Smooth muscle cell (in vitro differentiated cells): ENCODE results near the gene TESK1. TPM values are rescaled to one million over a fixed set of nuclear protein-coding genes. Genes with fewer than 3 reads are reported as not detected.
A peak's percentile ranks its signal among the peaks of the same experiment; 100 is the strongest.

ENCODE experiments used
- DNase-seq: peaks from one replicate; lab custom pipeline; 2025; ENCODE audit not compliant: unreplicated experiment; lab: John Stamatoyannopoulos, UW
- H2AFZ ChIP-seq: fragments of 200-600 bp; sonication (generic); 2 replicates; pipeline ENCODE4 v1.6.0; 2016; ENCODE audit warnings: antibody characterized with exemption, low read depth, mild to moderate bottlenecking
- H3F3A ChIP-seq: fragments of 200-600 bp; sonication (generic); 2 replicates; pipeline ENCODE4 v1.6.0; 2017; ENCODE audit warnings: antibody characterized with exemption, low read depth
- H3K27ac ChIP-seq: fragments of 200-600 bp; sonication (generic); 2 replicates; pipeline ENCODE4 v1.5.1; 2016; ENCODE audit warnings: low read depth, mild to moderate bottlenecking
- H3K27me3 ChIP-seq: fragments of 200-600 bp; sonication (generic); 2 replicates; pipeline ENCODE4 v1.6.1; 2016; ENCODE audit warnings: low read depth, mild to moderate bottlenecking
- H3K36me3 ChIP-seq: fragments of 200-600 bp; sonication (generic); 2 replicates; pipeline ENCODE4 v1.5.1; 2016; ENCODE audit warnings: low read depth
- H3K4me1 ChIP-seq: fragments of 200-600 bp; sonication (generic); 2 replicates; pipeline ENCODE4 v1.5.1; 2016; ENCODE audit warnings: low read depth
- H3K4me2 ChIP-seq: fragments of 200-600 bp; sonication (generic); 2 replicates; pipeline ENCODE4 v1.6.0; 2016; ENCODE audit warnings: mild to moderate bottlenecking
- H3K4me3 ChIP-seq: fragments of 200-600 bp; sonication (generic); 2 replicates; pipeline ENCODE4 v1.5.1; 2016; ENCODE audit warnings: mild to moderate bottlenecking
- H3K79me2 ChIP-seq: fragments of 200-600 bp; sonication (generic); 2 replicates; pipeline ENCODE4 v1.6.0; 2016; ENCODE audit warnings: low read depth, mild to moderate bottlenecking
- H3K9ac ChIP-seq: fragments of 200-600 bp; sonication (generic); 2 replicates; pipeline ENCODE4 v1.6.0; 2016; ENCODE audit warnings: low read depth
- H3K9me3 ChIP-seq: fragments of 200-600 bp; sonication (generic); replicated peaks from 2 replicates; pipeline ENCODE4 v1.5.1; 2016; ENCODE audit warnings: low read depth
- H4K20me1 ChIP-seq: fragments of 200-600 bp; sonication (generic); 2 replicates; pipeline ENCODE4 v1.6.0; 2016; ENCODE audit warnings: low read depth
- CTCF ChIP-seq: fragments of 200-600 bp; sonication (generic); IDR thresholded peaks from 2 replicates; pipeline ENCODE4 v1.5.1; 2017; ENCODE audit warnings: borderline replicate concordance, mild to moderate bottlenecking, antibody characterized with exemption; ENCODE audit not compliant: insufficient read depth, poor library complexity, severe bottlenecking
- WGBS: methylation state at CpG from one replicate; pipeline ENCODE4 v1.1.7; 2016; ENCODE audit warnings: low lambda C conversion rate; 5-methylcytosine and 5-hydroxymethylcytosine counted together
- polyA plus RNA-seq: library from polyadenylated mRNA; unstranded; fragments of >200 nt; fragmentation: Nextera tagmentation; extraction: Ambion mirVana; gene quantifications from 2 replicates; pipeline ENCODE4 v1.2.1, GENCODE V29; 2016
- total RNA-seq: library from RNA; depleted of rRNA; stranded (reverse); fragments of >200 nt; gene quantifications from 2 replicates; pipeline ENCODE4 v1.2.3, GENCODE V29; 2014

The TESK1 gene
- total and polyA plus RNA-seq, 2 experiments from 2014 or later: 14.2 to 19.4 TPM

GRCh38 chr9:35605351-35606137 is 482 bp downstream of the TESK1 start:
- Histone ChIP-seq H4K20me1 (peaks cover 19% of the 10 kb centered on the region), H3K27ac (no peak overlapping the region)

DNA sequence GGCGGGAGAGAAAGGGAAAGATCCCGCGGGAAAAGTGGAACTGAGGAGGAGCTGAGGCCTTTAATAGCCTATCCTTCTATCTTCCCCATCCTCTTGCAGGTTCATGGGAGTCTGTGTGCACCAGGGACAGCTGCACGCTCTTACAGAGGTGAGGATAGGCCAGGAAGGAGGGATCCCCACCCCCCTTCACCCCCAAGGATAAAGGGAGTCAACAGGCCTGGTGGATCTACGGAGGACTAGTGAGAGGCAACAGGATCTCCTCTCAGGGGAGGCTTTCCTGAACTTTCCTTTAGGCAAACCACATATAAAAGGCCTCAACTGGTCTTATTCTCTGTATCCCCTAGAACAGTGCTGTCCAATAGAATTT is 1.1 kb downstream of the TESK1 start:
- 5% methylated on average over 5 of the region's 5 CpGs for WGBS
- H3K4me3 ChIP-seq: peak overlapping the region; percentile 67
- peaks cover 17% of the 10 kb centered on the region for H3K79me2 ChIP-seq
- TF ChIP-seq CTCF: no peak
- H4K20me1 ChIP-seq: peaks cover 19% of the 10 kb centered on the region
- peaks cover 17% of the 10 kb centered on the region for H3F3A ChIP-seq
- no peaks in the 10 kb centered on the region for H3K9me3 ChIP-seq
- peaks cover 15% of the 10 kb centered on the region for H3K4me1 ChIP-seq
- peak overlapping the region; percentile 29 for H3K9ac ChIP-seq
- H3K27ac ChIP-seq: no peak overlapping the region
- H3K36me3 ChIP-seq: no peaks in the 10 kb centered on the region
- no peak overlapping the region for H2AFZ ChIP-seq
- DNase-seq: no peak
- H3K4me2 ChIP-seq: peak overlapping the region; percentile 97
- no peaks in the 10 kb centered on the region for H3K27me3 ChIP-seq

More at GRCh38 chr9:35605351-35606137, 482 bp downstream of the TESK1 start:
- DNase-seq: no peak
- no peaks in the 10 kb centered on the region for H3K36me3 ChIP-seq
- no peaks in the 10 kb centered on the region for H3K9me3 ChIP-seq
- H3K27me3 ChIP-seq: no peaks in the 10 kb centered on the region
- WGBS: 1% methylated on average over 37 of the region's 76 CpGs
- peak overlapping the region; percentile 97 for H3K4me2 ChIP-seq
- peaks cover 17% of the 10 kb centered on the region for H3K79me2 ChIP-seq
- peaks cover 17% of the 10 kb centered on the region for H3F3A ChIP-seq
- H3K4me1 ChIP-seq: peaks cover 15% of the 10 kb centered on the region
- TF ChIP-seq CTCF: no peak
- no peak overlapping the region for H2AFZ ChIP-seq
- peak overlapping the region; percentile 29 for H3K9ac ChIP-seq
- H3K4me3 ChIP-seq: peak overlapping the region; percentile 67

- 96% methylated on average over 7 of the region's 7 CpGs for WGBS
- peaks cover 19% of the 10 kb centered on the region for H4K20me1 ChIP-seq
- H3F3A ChIP-seq: peaks cover 17% of the 10 kb centered on the region
- peak overlapping the region; percentile 67 for H3K4me3 ChIP-seq
- H3K27ac ChIP-seq: no peak overlapping the region
- H3K9me3 ChIP-seq: no peaks in the 10 kb centered on the region
- H3K9ac ChIP-seq: no peak overlapping the region
- H3K27me3 ChIP-seq: no peaks in the 10 kb centered on the region
- DNase-seq: no peak
- H3K79me2 ChIP-seq: peaks cover 17% of the 10 kb centered on the region
- no peak for TF ChIP-seq CTCF
- H3K4me2 ChIP-seq: peak overlapping the region; percentile 97
- no peaks in the 10 kb centered on the region for H3K36me3 ChIP-seq
- no peak overlapping the region for H2AFZ ChIP-seq
- peaks cover 15% of the 10 kb centered on the region for H3K4me1 ChIP-seq
Observed at GRCh38 chr9:35606726-35607125, 1.7 kb downstream of the TESK1 start.

GRCh38 chr9:35608221-35608620 is 3.2 kb downstream of the TESK1 start:
- 96% methylated on average over 7 of the region's 7 CpGs for WGBS
- Histone ChIP-seq H3K4me3 (no peak overlapping the region), H3K4me1 (peaks cover 13% of the 10 kb centered on the region), H4K20me1 (peaks cover 19% of the 10 kb centered on the region), H3K9ac (no peak overlapping the region), H3K4me2 (no peak overlapping the region), H3K27ac (no peak overlapping the region), H3K9me3 (no peaks in the 10 kb centered on the region), H3F3A (peaks cover 9% of the 10 kb centered on the region), H2AFZ (no peak overlapping the region), H3K27me3 (peaks cover 1% of the 10 kb centered on the region), H3K79me2 (peaks cover 17% of the 10 kb centered on the region), H3K36me3 (no peaks in the 10 kb centered on the region)
- DNase-seq: no peak
- no peak for TF ChIP-seq CTCF
